Aorta (tissue), 5 donors: ENCODE results near the gene NUCB1. TPM values are rescaled to one million over a fixed set of nuclear protein-coding genes. Genes with fewer than 3 reads are reported as not detected.

ENCODE experiments used
- ATAC-seq: fragments of 200-7000 bp; cut with Tn5 transposase; one replicate; pipeline ENCODE4 v1.9.1; 2022; ENCODE audit warnings: moderate library complexity; ENCODE audit not compliant: low FRiP score
- DNase-seq, 2 donors: peaks; one replicate each; pipeline ENCODE4 v3.0.0-alpha.2; 2020
- H3K27ac ChIP-seq, 2 donors: one replicate each; pipeline ENCODE4 v1.5.1; 2013; ENCODE audit warnings: low read length in 2 of 2, mild to moderate bottlenecking in 2 of 2, moderate library complexity in 2 of 2, control low read depth in 1 of 2, inconsistent platforms in 1 of 2, low read depth in 1 of 2
- H3K27me3 ChIP-seq, 2 donors: one replicate each; pipeline ENCODE4 v1.6.1; 2013; ENCODE audit warnings: control low read depth in 1 of 2, low read length in 1 of 2, mild to moderate bottlenecking in 1 of 2, moderate library complexity in 1 of 2; ENCODE audit not compliant: insufficient read depth in 2 of 2, control insufficient read depth in 1 of 2
- H3K36me3 ChIP-seq, 2 donors: one replicate each; pipeline ENCODE4 v1.6.1; 2013; ENCODE audit warnings: control low read depth in 1 of 2, low read length in 1 of 2, mild to moderate bottlenecking in 1 of 2; ENCODE audit not compliant: insufficient read depth in 2 of 2, control insufficient read depth in 1 of 2
- H3K4me1 ChIP-seq, 2 donors: one replicate each; pipeline ENCODE4 v1.6.1; 2013; ENCODE audit warnings: low read length in 2 of 2, control low read depth in 1 of 2, mild to moderate bottlenecking in 1 of 2, moderate library complexity in 1 of 2; ENCODE audit not compliant: insufficient read depth in 2 of 2, control insufficient read depth in 1 of 2
- H3K4me3 ChIP-seq, 2 donors: one replicate each; pipeline ENCODE4 v1.5.1; 2013; ENCODE audit warnings: low read length in 2 of 2, control low read depth in 1 of 2, mild to moderate bottlenecking in 1 of 2
- H3K9me3 ChIP-seq: one replicate; pipeline ENCODE4 v1.6.1; 2013; ENCODE audit warnings: mild to moderate bottlenecking, low read length; ENCODE audit not compliant: control insufficient read depth
- WGBS, 2 donors: extraction: QIAGEN DNeasy Blood & Tissue Kit; methylation state at CpG; one replicate each; pipeline ENCODE4 v1.1.7; 2013; 5-methylcytosine and 5-hydroxymethylcytosine counted together
- intact Hi-C, 2 donors: fragments of 100-400 bp; cut with DNase I; formaldehyde crosslinking; loops; one replicate each; pipeline versions ENCODE4 v1.14.2 to v1.15.0; 2022
- polyA plus RNA-seq, 2 donors: library from polyadenylated mRNA; stranded (reverse); fragments of 200-250 nt; gene quantifications; one replicate each; pipeline ENCODE4 v1.2.3, GENCODE V29; 2013
- total RNA-seq, 2 donors: library from RNA; stranded (reverse); fragmentation: NEBNext Ultra II Directional; extraction: Animal tissue kit (Norgen Biotek cat#: 25700); gene quantifications; one replicate each; pipeline ENCODE4 v1.2.1, GENCODE V29; 2021
- donor health status: healthy with polysubstance abuse.
- donor health status: Bipolar disorder and iron deficiency.
- donor health status: DM: no; HTN: no; CAD: no.
- donor health status: DM: no; HTN: no; CAD: no.
- donor health status: DM: yes; HTN: yes; CAD: no.

NUCB1 gene
- total and polyA plus RNA-seq, 4 donors: 82.9 to 380 (median 325) TPM

DNA sequence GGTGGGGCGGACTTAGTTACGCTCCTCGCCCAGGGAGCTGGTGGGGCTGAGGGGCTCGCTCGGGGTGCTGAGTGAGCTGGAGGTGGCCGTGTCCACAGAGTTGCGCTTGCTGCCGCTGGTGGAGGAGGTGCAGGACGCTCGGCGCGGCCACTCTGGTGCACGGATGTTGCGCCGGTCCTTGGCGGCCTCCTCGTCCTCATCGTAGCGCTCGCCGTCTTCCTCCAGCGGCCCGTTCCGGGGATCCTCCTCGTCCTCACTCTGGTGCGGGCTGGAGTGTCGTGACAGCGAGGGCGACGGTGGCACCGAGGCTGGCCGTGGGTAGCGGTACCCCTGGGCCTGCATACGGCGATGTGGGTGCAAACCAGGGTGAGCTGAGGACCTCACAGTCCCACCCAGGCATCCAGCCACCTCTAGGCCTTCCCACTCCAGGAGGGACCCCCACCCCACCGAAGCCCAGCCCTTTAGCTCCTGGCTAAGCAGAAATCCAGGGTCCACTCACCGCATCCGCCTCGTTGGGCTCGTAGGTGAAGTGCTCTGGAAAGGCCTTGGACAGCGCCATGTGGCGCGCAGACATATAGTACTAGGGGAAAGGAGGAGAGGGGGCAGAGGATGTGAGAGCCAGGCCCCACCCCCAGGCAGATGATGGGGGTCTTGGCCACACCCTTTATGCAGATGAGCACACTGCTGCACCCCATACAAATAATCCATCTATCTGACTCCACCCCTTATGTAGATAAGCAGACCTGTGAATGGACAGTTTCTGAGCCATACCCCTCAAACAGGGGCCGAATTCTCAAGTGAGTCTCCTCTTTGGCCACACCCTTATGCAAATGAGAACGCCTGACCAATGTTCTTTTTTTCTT lies 69.4 kb downstream of the NUCB1 start:
- WGBS, 2 donors: 92 to 93% methylated on average over 37 to 45 of the region's 45 CpGs
- ATAC-seq: no peak

DNA sequence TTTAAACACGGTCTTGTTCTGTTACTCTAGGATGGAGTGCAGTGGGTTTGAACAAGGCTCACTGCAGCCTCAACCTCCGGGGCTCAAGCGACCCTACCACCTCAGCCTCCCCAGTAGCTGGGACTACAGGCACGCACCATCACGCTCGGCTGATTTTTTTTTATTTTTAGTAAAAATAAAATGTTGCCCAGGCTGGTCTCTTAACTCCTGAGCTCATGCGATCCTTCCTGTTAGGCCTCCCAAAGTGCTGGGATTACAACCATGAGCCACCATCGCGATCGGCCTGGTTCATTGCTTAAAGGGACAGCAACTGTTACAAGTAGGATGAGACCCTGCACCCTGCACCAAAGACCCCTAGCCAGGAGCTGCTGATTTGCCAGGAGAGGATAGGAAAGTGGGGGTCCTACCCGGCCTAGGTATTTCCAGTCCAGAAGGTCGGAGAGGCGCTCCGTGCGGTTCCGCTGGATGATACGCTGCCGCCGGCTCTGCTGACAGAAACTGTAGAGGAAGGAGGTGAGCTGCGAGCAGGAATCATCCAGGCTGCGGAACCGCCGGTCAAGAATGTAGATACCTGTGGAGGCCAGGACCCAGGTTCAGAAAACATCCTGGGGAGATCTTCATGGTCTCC lies 70.1 kb downstream of the NUCB1 start:
- no peak overlapping the region for H3K27ac ChIP-seq
- ATAC-seq (no peak), DNase-seq (no peak)
- no peak overlapping the region for H3K4me3 ChIP-seq
- intact Hi-C loops: loop anchor here (5.0 to 10.0 kb wide), 3 partner anchors 68 to 325 kb away; partner anchors contain the start of genes CA11 (in 1 of the 2) and NUCB1 (in 1 of the 2)
- H3K4me1 ChIP-seq: no peaks in the 10 kb centered on the region
- H3K36me3 ChIP-seq: peaks cover 0 to 4% of the 10 kb centered on the region in 2 donors
- H3K27me3 ChIP-seq: no peaks in the 10 kb centered on the region
- H3K9me3 ChIP-seq: no peaks in the 10 kb centered on the region
- WGBS, 2 donors: 80 to 84% methylated on average over 23 of the region's 23 CpGs

More for the DNA sequence above, 69.4 kb downstream of the NUCB1 start:
- H3K9me3 ChIP-seq: no peaks in the 10 kb centered on the region
- no peak overlapping the region for H3K27ac ChIP-seq
- intact Hi-C loops: loop anchor here (5.0 to 10.0 kb wide), 6 partner anchors 67 to 325 kb away; partner anchors contain the start of genes PPP1R15A (in 2 of the 2), CA11 (in 1 of the 2) and NUCB1 (in 1 of the 2)
- H3K4me3 ChIP-seq: no peak overlapping the region
- H3K36me3 ChIP-seq: peaks cover 0 to 3% of the 10 kb centered on the region in 2 donors
- peaks cover 0 to 2% of the 10 kb centered on the region in 2 donors for H3K27me3 ChIP-seq
- H3K4me1 ChIP-seq: no peaks in the 10 kb centered on the region
- peak in 1 of 2 donors; percentile 81 for DNase-seq

DNA sequence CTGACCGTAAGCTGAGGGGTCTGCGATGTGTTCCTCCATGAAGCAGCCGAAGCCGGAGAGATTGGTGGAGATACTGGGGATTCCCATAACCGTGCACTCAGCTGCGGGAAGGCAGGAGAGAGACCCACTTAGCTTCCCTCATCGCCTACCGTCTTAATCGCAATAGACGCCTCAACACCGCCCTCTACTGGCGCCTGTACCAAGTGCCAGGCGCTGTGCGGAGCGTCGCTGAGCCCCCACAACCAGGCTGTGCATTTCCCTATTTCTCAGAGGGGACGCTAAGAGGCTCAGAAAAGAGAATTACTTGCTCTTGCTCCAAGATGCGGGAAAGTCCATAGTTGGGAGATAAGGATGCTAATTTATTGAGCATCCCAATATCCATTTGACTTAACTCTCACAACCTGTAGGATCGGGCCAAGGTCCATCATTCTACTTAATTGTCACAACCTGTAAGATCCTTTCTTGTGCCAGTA lies 70.8 kb downstream of the NUCB1 start:
- intact Hi-C loops: loop anchor here (5.0 to 10.0 kb wide), 3 partner anchors 69 to 326 kb away; partner anchors contain the start of genes CA11 (in 1 of the 2) and NUCB1 (in 1 of the 2)
- H3K4me1 ChIP-seq: no peaks in the 10 kb centered on the region
- no peak overlapping the region for H3K4me3 ChIP-seq
- peaks cover 0 to 4% of the 10 kb centered on the region in 2 donors for H3K36me3 ChIP-seq
- H3K27ac ChIP-seq: peak overlapping the region in 1 of 2 donors; percentile 32
- WGBS, 2 donors: 22 to 23% methylated on average over 19 of the region's 19 CpGs
- peak; percentile 91 to 96 for DNase-seq
- no peaks in the 10 kb centered on the region for H3K9me3 ChIP-seq
- peak; percentile 66 for ATAC-seq
- H3K27me3 ChIP-seq: no peaks in the 10 kb centered on the region

Other genes starting within 250 kb of the NUCB1 start
- under 1 TPM; 0.52 to 0.96 TPM for gene NTN5, start 227.3 kb upstream of the NUCB1 start, total RNA-seq
- 1 to 10 TPM in 1 of 2 donors, not detected in 1; 2.0 TPM for gene NTN5, start 227.3 kb upstream of the NUCB1 start, polyA plus RNA-seq
- gene FUT2, start 204.3 kb upstream of the NUCB1 start, total RNA-seq: not detected
- gene FUT2, start 204.3 kb upstream of the NUCB1 start, polyA plus RNA-seq: 1 to 10 TPM in 1 of 2 donors, not detected in 1; 2.8 TPM
- 1 to 10 TPM in 1 of 2 donors, under 1 TPM in 1; 0.58 to 3.7 TPM for gene MAMSTR, start 180.6 kb upstream of the NUCB1 start, total RNA-seq
- gene MAMSTR, start 180.6 kb upstream of the NUCB1 start, polyA plus RNA-seq: 1 to 10 TPM in 1 of 2 donors, under 1 TPM in 1; 1.00 to 3.3 TPM
- gene RASIP1, start 159.7 kb upstream of the NUCB1 start, total RNA-seq: 10 to 100 TPM; 15.4 to 31.2 TPM
- 1 to 10 TPM; 1.8 to 3.4 TPM for gene RASIP1, start 159.7 kb upstream of the NUCB1 start, polyA plus RNA-seq
- 1 to 10 TPM in 1 of 2 donors, under 1 TPM in 1; 0.66 to 1.6 TPM for gene IZUMO1, start 153.4 kb upstream of the NUCB1 start, total RNA-seq
- gene IZUMO1, start 153.4 kb upstream of the NUCB1 start, polyA plus RNA-seq: under 1 TPM in 1 of 2 donors, not detected in 1; 0.10 TPM
- 1 to 10 TPM; 2.3 to 4.4 TPM for gene FUT1, start 147.7 kb upstream of the NUCB1 start, total RNA-seq
- gene FUT1, start 147.7 kb upstream of the NUCB1 start, polyA plus RNA-seq: under 1 TPM in 1 of 2 donors, not detected in 1; 0.05 TPM
- gene FGF21, start 144.8 kb upstream of the NUCB1 start, total RNA-seq: not detected
- gene FGF21, start 144.8 kb upstream of the NUCB1 start, polyA plus RNA-seq: not detected
- 10 to 100 TPM; 22.4 to 29.5 TPM for gene BCAT2, start 89.3 kb upstream of the NUCB1 start, total RNA-seq
- 10 to 100 TPM; 22.5 to 61.6 TPM for gene BCAT2, start 89.3 kb upstream of the NUCB1 start, polyA plus RNA-seq
- gene HSD17B14, start 63.8 kb upstream of the NUCB1 start, total RNA-seq: 10 to 100 TPM; 13.7 to 16.1 TPM
- gene HSD17B14, start 63.8 kb upstream of the NUCB1 start, polyA plus RNA-seq: 10 to 100 TPM; 14.3 to 18.9 TPM
- 10 to 100 TPM; 94.9 to 97.2 TPM for gene PLEKHA4, start 31.7 kb upstream of the NUCB1 start, total RNA-seq
- 100 to 1,000 TPM; 193 to 223 TPM for gene PLEKHA4, start 31.7 kb upstream of the NUCB1 start, polyA plus RNA-seq
- 100 to 1,000 TPM in 1 of 2 donors, 10 to 100 TPM in 1; 57.2 to 182 TPM for gene PPP1R15A, start 27.9 kb upstream of the NUCB1 start, total RNA-seq
- gene PPP1R15A, start 27.9 kb upstream of the NUCB1 start, polyA plus RNA-seq: 10 to 100 TPM; 64.9 to 95.4 TPM
- gene TULP2, start 1.6 kb upstream of the NUCB1 start, total RNA-seq: 1 to 10 TPM in 1 of 2 donors, under 1 TPM in 1; 0.84 to 1.3 TPM
- not detected for gene TULP2, start 1.6 kb upstream of the NUCB1 start, polyA plus RNA-seq
- under 1 TPM in 1 of 2 donors, not detected in 1; 0.84 TPM for gene DHDH, start 33.4 kb downstream of the NUCB1 start, total RNA-seq
- 1 to 10 TPM in 1 of 2 donors, not detected in 1; 1.3 TPM for gene DHDH, start 33.4 kb downstream of the NUCB1 start, polyA plus RNA-seq
- 10 to 100 TPM; 69.6 to 79.9 TPM for gene BAX, start 54.6 kb downstream of the NUCB1 start, total RNA-seq
- 10 to 100 TPM; 81.4 to 83.9 TPM for gene BAX, start 54.6 kb downstream of the NUCB1 start, polyA plus RNA-seq
- 1,000 to 10,000 TPM; 3,184 to 3,823 TPM for gene FTL, start 65.0 kb downstream of the NUCB1 start, total RNA-seq
- gene FTL, start 65.0 kb downstream of the NUCB1 start, polyA plus RNA-seq: over 10,000 TPM in 1 of 2 donors, 1,000 to 10,000 TPM in 1; 6,798 to 17,889 TPM
- 10 to 100 TPM; 47.5 to 61.9 TPM for gene GYS1, start 93.0 kb downstream of the NUCB1 start, total RNA-seq
- 10 to 100 TPM; 21.5 to 31.7 TPM for gene GYS1, start 93.0 kb downstream of the NUCB1 start, polyA plus RNA-seq
- 10 to 100 TPM; 28.9 to 42.1 TPM for gene RUVBL2, start 93.6 kb downstream of the NUCB1 start, total RNA-seq
- 10 to 100 TPM; 34.6 to 62.2 TPM for gene RUVBL2, start 93.6 kb downstream of the NUCB1 start, polyA plus RNA-seq
- under 1 TPM in 1 of 2 donors, not detected in 1; 0.84 TPM for gene LHB, start 116.8 kb downstream of the NUCB1 start, total RNA-seq
- gene LHB, start 116.8 kb downstream of the NUCB1 start, polyA plus RNA-seq: 1 to 10 TPM; 1.8 to 2.2 TPM
- gene CGB3, start 124.0 kb downstream of the NUCB1 start, total RNA-seq: not detected
- not detected for gene CGB3, start 124.0 kb downstream of the NUCB1 start, polyA plus RNA-seq
- not detected for gene CGB2, start 131.6 kb downstream of the NUCB1 start, total RNA-seq
- gene CGB2, start 131.6 kb downstream of the NUCB1 start, polyA plus RNA-seq: 1 to 10 TPM in 1 of 2 donors, not detected in 1; 1.1 TPM
- gene CGB1, start 136.6 kb downstream of the NUCB1 start, total RNA-seq: not detected
- gene CGB1, start 136.6 kb downstream of the NUCB1 start, polyA plus RNA-seq: not detected
- not detected for gene CGB5, start 143.5 kb downstream of the NUCB1 start, total RNA-seq
- not detected for gene CGB5, start 143.5 kb downstream of the NUCB1 start, polyA plus RNA-seq
- gene CGB8, start 148.8 kb downstream of the NUCB1 start, total RNA-seq: not detected
- gene CGB8, start 148.8 kb downstream of the NUCB1 start, polyA plus RNA-seq: not detected
- not detected for gene CGB7, start 157.4 kb downstream of the NUCB1 start, total RNA-seq
- not detected for gene CGB7, start 157.4 kb downstream of the NUCB1 start, polyA plus RNA-seq
- gene NTF4, start 164.5 kb downstream of the NUCB1 start, total RNA-seq: not detected
- gene NTF4, start 164.5 kb downstream of the NUCB1 start, polyA plus RNA-seq: not detected
- gene KCNA7, start 172.4 kb downstream of the NUCB1 start, total RNA-seq: not detected
- not detected for gene KCNA7, start 172.4 kb downstream of the NUCB1 start, polyA plus RNA-seq
- 100 to 1,000 TPM; 170 to 249 TPM for gene SNRNP70, start 185.1 kb downstream of the NUCB1 start, total RNA-seq
- 100 to 1,000 TPM in 1 of 2 donors, 10 to 100 TPM in 1; 54.5 to 694 TPM for gene SNRNP70, start 185.1 kb downstream of the NUCB1 start, polyA plus RNA-seq
- 1 to 10 TPM; 8.4 to 9.7 TPM for gene LIN7B, start 214.1 kb downstream of the NUCB1 start, total RNA-seq
- gene LIN7B, start 214.1 kb downstream of the NUCB1 start, polyA plus RNA-seq: 10 to 100 TPM in 1 of 2 donors, 1 to 10 TPM in 1; 7.6 to 24.1 TPM
- gene C19orf73, start 218.8 kb downstream of the NUCB1 start, total RNA-seq: under 1 TPM; 0.49 to 0.72 TPM
- gene C19orf73, start 218.8 kb downstream of the NUCB1 start, polyA plus RNA-seq: 1 to 10 TPM; 1.0 to 5.4 TPM
- 1 to 10 TPM; 4.2 to 8.0 TPM for gene PPFIA3, start 219.2 kb downstream of the NUCB1 start, total RNA-seq
- 1 to 10 TPM; 2.0 to 4.1 TPM for gene PPFIA3, start 219.2 kb downstream of the NUCB1 start, polyA plus RNA-seq